IMR-90 (cell line): Measurements from ENCODE around the gene ZNF827.

Source experiments
- CEBPB ChIP-seq: IDR thresholded peaks from 2 replicates; pipeline ENCODE4 v1.6.1; 2012; ENCODE audit warnings: low read depth, low read length, improper control_type of control experiment
- FOS ChIP-seq: fragments of 150-350 bp; IDR thresholded peaks from 2 replicates; pipeline ENCODE4 v1.6.1; 2016; ENCODE audit warnings: low read depth, low read length
- MAFK ChIP-seq: IDR thresholded peaks from 2 replicates; pipeline ENCODE4 v1.6.1; 2012; ENCODE audit warnings: low read depth, low read length, improper control_type of control experiment
- MAZ ChIP-seq: IDR thresholded peaks from 2 replicates; pipeline ENCODE4 v1.6.1; 2012; ENCODE audit warnings: low read depth, mild to moderate bottlenecking, low read length, improper control_type of control experiment, moderate library complexity, borderline replicate concordance
- NFE2L2 ChIP-seq: fragments of 150-350 bp; IDR thresholded peaks from 2 replicates; pipeline ENCODE4 v1.6.1; 2016; ENCODE audit warnings: low read depth, mild to moderate bottlenecking, low read length
- POLR2A ChIP-seq: IDR thresholded peaks from 2 replicates; pipeline ENCODE4 v1.6.1; 2012; ENCODE audit warnings: mild to moderate bottlenecking, low read depth, low read length
- RAD21 ChIP-seq: IDR thresholded peaks from 2 replicates; pipeline ENCODE4 v1.6.1; 2012; ENCODE audit warnings: low read length, improper control_type of control experiment
- RCOR1 ChIP-seq: IDR thresholded peaks from 2 replicates; pipeline ENCODE4 v1.6.1; 2012; ENCODE audit warnings: mild to moderate bottlenecking, low read length, improper control_type of control experiment; ENCODE audit not compliant: insufficient replicate concordance
- RFX5 ChIP-seq: IDR thresholded peaks from 2 replicates; pipeline ENCODE4 v1.8.0; 2012; ENCODE audit warnings: low read depth, mild to moderate bottlenecking, low read length, moderate library complexity
- SMC3 ChIP-seq: fragments of 150-350 bp; IDR thresholded peaks from 2 replicates; pipeline ENCODE4 v1.6.1; 2016; ENCODE audit warnings: low read depth, mild to moderate bottlenecking, antibody characterized with exemption, low read length, moderate library complexity
- TF ChIP-seq, protein P1 (sequence below): conservative IDR thresholded peaks from 2 replicates; pipeline ENCODE4 v1.5.1; 2012; ENCODE audit warnings: mild to moderate bottlenecking, low read depth, low read length, improper control_type of control experiment
- TF ChIP-seq, protein P2 (sequence below): fragments of 150-350 bp; IDR thresholded peaks from 2 replicates; pipeline ENCODE4 v1.6.1; 2016; ENCODE audit warnings: low read depth, mild to moderate bottlenecking, low read length, moderate library complexity, borderline replicate concordance
- TF ChIP-seq, protein P3 (sequence below): fragments of 150-350 bp; IDR thresholded peaks from 2 replicates; pipeline ENCODE4 v1.6.1; 2017; ENCODE audit warnings: mild to moderate bottlenecking, antibody characterized with exemption, low read length, low read depth

DNA sequence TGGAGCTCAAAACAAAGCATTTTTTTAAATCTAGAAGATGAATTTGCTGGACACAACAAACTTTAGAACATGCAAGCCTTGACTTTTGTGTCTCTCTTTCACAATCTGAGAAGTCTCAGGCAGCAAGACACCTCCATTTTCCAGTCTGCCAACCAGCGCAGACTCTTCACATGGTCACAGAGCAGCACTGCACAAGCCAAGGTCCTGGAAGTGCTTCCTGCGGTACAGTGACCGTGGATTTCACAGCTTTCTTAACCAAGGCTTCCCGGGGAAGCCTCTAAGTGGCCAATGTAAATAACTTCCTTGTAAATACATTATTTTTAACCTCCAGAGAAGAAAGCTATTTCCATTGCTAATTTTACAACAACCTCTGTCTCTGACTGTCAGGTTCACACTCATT, 31.2 kb downstream of the ZNF827 start:
- TF ChIP-seq RCOR1 (no peak), CEBPB (no peak), POLR2A (no peak), MAFK (no peak), SMC3 (no peak), NFE2L2 (no peak), RFX5 (no peak), MAZ (no peak), FOS (no peak), RAD21 (no peak)
- TF ChIP-seq, protein P1, sequence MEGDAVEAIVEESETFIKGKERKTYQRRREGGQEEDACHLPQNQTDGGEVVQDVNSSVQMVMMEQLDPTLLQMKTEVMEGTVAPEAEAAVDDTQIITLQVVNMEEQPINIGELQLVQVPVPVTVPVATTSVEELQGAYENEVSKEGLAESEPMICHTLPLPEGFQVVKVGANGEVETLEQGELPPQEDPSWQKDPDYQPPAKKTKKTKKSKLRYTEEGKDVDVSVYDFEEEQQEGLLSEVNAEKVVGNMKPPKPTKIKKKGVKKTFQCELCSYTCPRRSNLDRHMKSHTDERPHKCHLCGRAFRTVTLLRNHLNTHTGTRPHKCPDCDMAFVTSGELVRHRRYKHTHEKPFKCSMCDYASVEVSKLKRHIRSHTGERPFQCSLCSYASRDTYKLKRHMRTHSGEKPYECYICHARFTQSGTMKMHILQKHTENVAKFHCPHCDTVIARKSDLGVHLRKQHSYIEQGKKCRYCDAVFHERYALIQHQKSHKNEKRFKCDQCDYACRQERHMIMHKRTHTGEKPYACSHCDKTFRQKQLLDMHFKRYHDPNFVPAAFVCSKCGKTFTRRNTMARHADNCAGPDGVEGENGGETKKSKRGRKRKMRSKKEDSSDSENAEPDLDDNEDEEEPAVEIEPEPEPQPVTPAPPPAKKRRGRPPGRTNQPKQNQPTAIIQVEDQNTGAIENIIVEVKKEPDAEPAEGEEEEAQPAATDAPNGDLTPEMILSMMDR = no peak
- TF ChIP-seq, protein P2, sequence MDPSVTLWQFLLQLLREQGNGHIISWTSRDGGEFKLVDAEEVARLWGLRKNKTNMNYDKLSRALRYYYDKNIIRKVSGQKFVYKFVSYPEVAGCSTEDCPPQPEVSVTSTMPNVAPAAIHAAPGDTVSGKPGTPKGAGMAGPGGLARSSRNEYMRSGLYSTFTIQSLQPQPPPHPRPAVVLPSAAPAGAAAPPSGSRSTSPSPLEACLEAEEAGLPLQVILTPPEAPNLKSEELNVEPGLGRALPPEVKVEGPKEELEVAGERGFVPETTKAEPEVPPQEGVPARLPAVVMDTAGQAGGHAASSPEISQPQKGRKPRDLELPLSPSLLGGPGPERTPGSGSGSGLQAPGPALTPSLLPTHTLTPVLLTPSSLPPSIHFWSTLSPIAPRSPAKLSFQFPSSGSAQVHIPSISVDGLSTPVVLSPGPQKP = no peak
- TF ChIP-seq, protein P3, sequence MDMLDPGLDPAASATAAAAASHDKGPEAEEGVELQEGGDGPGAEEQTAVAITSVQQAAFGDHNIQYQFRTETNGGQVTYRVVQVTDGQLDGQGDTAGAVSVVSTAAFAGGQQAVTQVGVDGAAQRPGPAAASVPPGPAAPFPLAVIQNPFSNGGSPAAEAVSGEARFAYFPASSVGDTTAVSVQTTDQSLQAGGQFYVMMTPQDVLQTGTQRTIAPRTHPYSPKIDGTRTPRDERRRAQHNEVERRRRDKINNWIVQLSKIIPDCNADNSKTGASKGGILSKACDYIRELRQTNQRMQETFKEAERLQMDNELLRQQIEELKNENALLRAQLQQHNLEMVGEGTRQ = no peak
